ENCODE data around the gene LHX1.

- TF ChIP-seq, protein P1, sequence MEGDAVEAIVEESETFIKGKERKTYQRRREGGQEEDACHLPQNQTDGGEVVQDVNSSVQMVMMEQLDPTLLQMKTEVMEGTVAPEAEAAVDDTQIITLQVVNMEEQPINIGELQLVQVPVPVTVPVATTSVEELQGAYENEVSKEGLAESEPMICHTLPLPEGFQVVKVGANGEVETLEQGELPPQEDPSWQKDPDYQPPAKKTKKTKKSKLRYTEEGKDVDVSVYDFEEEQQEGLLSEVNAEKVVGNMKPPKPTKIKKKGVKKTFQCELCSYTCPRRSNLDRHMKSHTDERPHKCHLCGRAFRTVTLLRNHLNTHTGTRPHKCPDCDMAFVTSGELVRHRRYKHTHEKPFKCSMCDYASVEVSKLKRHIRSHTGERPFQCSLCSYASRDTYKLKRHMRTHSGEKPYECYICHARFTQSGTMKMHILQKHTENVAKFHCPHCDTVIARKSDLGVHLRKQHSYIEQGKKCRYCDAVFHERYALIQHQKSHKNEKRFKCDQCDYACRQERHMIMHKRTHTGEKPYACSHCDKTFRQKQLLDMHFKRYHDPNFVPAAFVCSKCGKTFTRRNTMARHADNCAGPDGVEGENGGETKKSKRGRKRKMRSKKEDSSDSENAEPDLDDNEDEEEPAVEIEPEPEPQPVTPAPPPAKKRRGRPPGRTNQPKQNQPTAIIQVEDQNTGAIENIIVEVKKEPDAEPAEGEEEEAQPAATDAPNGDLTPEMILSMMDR (IDR thresholded peaks at IDR 0.05; ENCODE audit: borderline replicate concordance, extremely low read depth, low read length, poor library complexity, severe bottlenecking): no peak
- no peak for TF ChIP-seq EZH2 (IDR thresholded peaks at IDR 0.05; ENCODE audit: borderline replicate concordance, low read depth, low read length, severe bottlenecking)
Measured at GRCh38 chr17:36945959-36946725, 8.9 kb downstream of the LHX1 start.

All from DND-41 (cell line).